Measurements from ENCODE around the gene HDAC11. TPM values are rescaled to one million over a fixed set of nuclear protein-coding genes. Genes with fewer than 3 reads are reported as not detected.

Gene HDAC11
- total RNA-seq, 1 experiment from 2014 or later, result 7.0 TPM

GRCh38 chr3:13505147-13506130, 25.3 kb downstream of the HDAC11 start:
- H3K27ac ChIP-seq (ENCODE audit: insufficient read length, low read depth, low read length), result no peak overlapping the region
- no peaks in the 10 kb centered on the region; the same call in 1 of the 2 replicates for H3K4me1 ChIP-seq (ENCODE audit: insufficient read depth, low read length)
- no peak overlapping the region for H2AK5ac ChIP-seq (ENCODE audit: insufficient read length, low read length)
- H2BK12ac ChIP-seq (ENCODE audit: insufficient read length, low read depth, low read length), result no peak overlapping the region
- H2BK15ac ChIP-seq (ENCODE audit: low read depth, low read length), result no peak overlapping the region
- no peak overlapping the region; the same call in 1 of the 2 replicates for H3K14ac ChIP-seq (ENCODE audit: insufficient read depth, low read length)
- H3K4me1 Mint-ChIP-seq, result peaks cover 6 to 10% of the 10 kb centered on the region in 2 experiments
- H4K20me1 ChIP-seq (ENCODE audit: control insufficient read depth, insufficient read depth, insufficient read length), result peaks cover 8% of the 10 kb centered on the region
- H3K79me2 ChIP-seq (ENCODE audit: insufficient read depth, low read length), result no peaks in the 10 kb centered on the region
- no peaks in the 10 kb centered on the region for H3K27me3 Mint-ChIP-seq (ENCODE audit: low read depth)
- no peak overlapping the region for H4K91ac ChIP-seq (ENCODE audit: insufficient read length, low read depth, low read length)
- no peaks in the 10 kb centered on the region for H3K36me3 Mint-ChIP-seq (ENCODE audit: insufficient read depth in 1 of 3, low read depth in 3 of 3)
- H4K5ac ChIP-seq (ENCODE audit: insufficient read length, low read depth, low read length), result no peak overlapping the region
- no peak for DNase-seq
- no peaks in the 10 kb centered on the region; a peak in 1 of 5 replicates for H3K9me3 Mint-ChIP-seq
- H2AFZ ChIP-seq (ENCODE audit: low read length), result no peak overlapping the region
- H3T11ph ChIP-seq (ENCODE audit: low read length), result no peak overlapping the region
- no peak overlapping the region for H4K8ac ChIP-seq (replicated peaks; ENCODE audit: insufficient read length, low read depth, low read length)
- H3K4me3 Mint-ChIP-seq, result no peak overlapping the region
- no peaks in the 10 kb centered on the region for H3K79me1 ChIP-seq (ENCODE audit: insufficient read depth, low read depth, low read length, poor library complexity, severe bottlenecking)
- no peaks in the 10 kb centered on the region for H3K9me3 ChIP-seq (ENCODE audit: control insufficient read depth, low read depth, low read length)
- no peak overlapping the region for H3K23ac ChIP-seq (ENCODE audit: insufficient read length, low read depth, low read length)
- no peak overlapping the region for H2BK120ac ChIP-seq (ENCODE audit: low read depth, low read length, poor library complexity, severe bottlenecking)
- no peak overlapping the region for H2BK20ac ChIP-seq (ENCODE audit: low read depth, low read length, poor library complexity, severe bottlenecking)
- no peaks in the 10 kb centered on the region for H3K23me2 ChIP-seq (ENCODE audit: insufficient read length, low read depth, low read length, poor library complexity, severe bottlenecking)
- no peak overlapping the region for H3K4me2 ChIP-seq (ENCODE audit: insufficient read depth, insufficient read length, low read length)
- no peak overlapping the region for H2BK5ac ChIP-seq (ENCODE audit: insufficient read length, low read length)
- no peak overlapping the region for H3K4ac ChIP-seq (ENCODE audit: low read depth, low read length)
- H3K18ac ChIP-seq (ENCODE audit: insufficient read length, low read depth, low read length), result no peak overlapping the region
- H3K56ac ChIP-seq (ENCODE audit: insufficient read length, low read depth, low read length), result no peak overlapping the region
- TF ChIP-seq CTCF (conservative IDR thresholded peaks at IDR 0.05), result no peak
- no peak overlapping the region for H3K9ac ChIP-seq (ENCODE audit: extremely low read depth, insufficient read length, low read length)
- WGBS (ENCODE audit: extremely low coverage, insufficient read length, low lambda C conversion rate), result no CpG with 5 or more reads among the region's 16 CpGs
- H3K27me3 ChIP-seq (ENCODE audit: insufficient read depth, low read length), result no peaks in the 10 kb centered on the region
- no peak overlapping the region for H3K27ac Mint-ChIP-seq

Data from H9 (cell line).